Endothelial cell of umbilical vein (primary cell): Measurements from ENCODE around the gene ZDHHC11. TPM values are rescaled to one million over a fixed set of nuclear protein-coding genes. Genes with fewer than 3 reads are reported as not detected.
"Not testable (repeated sequence)": the region's sequence is repeated elsewhere in the genome, so short reads cannot be mapped to it uniquely, and the experiment has no call there.

Experiments
- BruUV-seq: library from RNA; stranded (reverse); fragments of 400-500 nt; replicated peaks from 2 replicates; lab custom pipeline; 2021; lab: Mats Ljungman, UMichigan
- CTCF ChIA-PET: fragments of 300-600, 350-600 bp; sonication (Branson Sonifier 250); formaldehyde crosslinking; loops from one replicate; lab custom pipeline; 2021; ENCODE audit warnings: antibody characterized with exemption, inconsistent platforms; lab: Charles Lee
- POLR2A ChIA-PET: fragments of 300-600, 350-600 bp; sonication (Branson Sonifier 250); formaldehyde crosslinking; loops from one replicate; lab custom pipeline; 2021; ENCODE audit warnings: antibody characterized with exemption, inconsistent platforms; lab: Charles Lee
- DNase-seq: peaks from one replicate; pipeline ENCODE4 v3.0.0-alpha.2; 2011; ENCODE audit warnings: low read depth, low spot score
- FAIRE-seq: peaks from 2 replicates; lab custom pipeline; 2011; peaks lifted over from hg19 to GRCh38; lab: Jason Lieb, UNC
- H2AFZ ChIP-seq: 2 replicates; pipeline ENCODE4 v1.6.0; 2012; ENCODE audit warnings: low read depth, low read length, control low read depth, inconsistent platforms
- H3K27ac ChIP-seq: 2 replicates; pipeline ENCODE4 v1.5.1; 2011; ENCODE audit warnings: low read depth, mild to moderate bottlenecking, control low read depth, low read length, moderate library complexity; ENCODE audit not compliant: insufficient read depth
- H3K27me3 ChIP-seq, 2 experiments: 2 replicates each; pipeline versions ENCODE4 v1.6.0 to v1.6.1; 2011; ENCODE audit warnings: low read length in 2 of 2, mixed read lengths in 1 of 2; ENCODE audit not compliant: control insufficient read depth in 2 of 2, insufficient read depth in 2 of 2
- H3K36me3 ChIP-seq, 2 experiments: 2 replicates in 1 of 2; 3 replicates in 1 of 2; pipeline ENCODE4 v1.5.1; 2011; ENCODE audit warnings: low read length in 2 of 2, mild to moderate bottlenecking in 1 of 2, moderate library complexity in 1 of 2; ENCODE audit not compliant: control insufficient read depth in 2 of 2, insufficient read depth in 2 of 2; ENCODE audit errors: extremely low read depth in 1 of 2
- H3K4me1 ChIP-seq: 3 replicates; pipeline ENCODE4 v1.5.1; 2011; ENCODE audit warnings: mild to moderate bottlenecking, low read length; ENCODE audit not compliant: control insufficient read depth, insufficient read depth; ENCODE audit errors: extremely low read depth
- H3K4me2 ChIP-seq: 2 replicates; pipeline ENCODE4 v1.6.1; 2011; ENCODE audit warnings: low read length, control low read depth, mixed read lengths; ENCODE audit not compliant: insufficient read depth
- H3K4me3 ChIP-seq, 3 experiments: fragments of 200-600 bp in 1 of 3; sonication (generic), shearing (Covaris generic) in 1 of 3; replicated peaks in 1 of 3; 2 replicates each; pipeline ENCODE4 v1.5.1; 2011 to 2016; ENCODE audit warnings: control low read depth in 3 of 3, low read length in 3 of 3, mild to moderate bottlenecking in 2 of 3, inconsistent platforms in 1 of 3, low read depth in 1 of 3, moderate library complexity in 1 of 3; ENCODE audit not compliant: insufficient read depth in 1 of 3
- H3K79me2 ChIP-seq: 2 replicates; pipeline ENCODE4 v1.6.0; 2012; ENCODE audit warnings: low read length, inconsistent platforms; ENCODE audit not compliant: control insufficient read depth, insufficient read depth
- H3K9ac ChIP-seq: replicated peaks from 2 replicates; pipeline ENCODE3; 2011; ENCODE audit warnings: low read length, control low read depth; ENCODE audit not compliant: insufficient read depth; ENCODE audit errors: extremely low read depth
- H3K9me1 ChIP-seq: replicated peaks from 3 replicates; pipeline ENCODE4 v1.6.0; 2011; ENCODE audit warnings: mild to moderate bottlenecking, low read length; ENCODE audit not compliant: control insufficient read depth, insufficient read depth; ENCODE audit errors: extremely low read depth
- H3K9me3 ChIP-seq: replicated peaks from 2 replicates; pipeline ENCODE4 v1.5.1; 2012; ENCODE audit warnings: low read length, inconsistent platforms; ENCODE audit not compliant: control insufficient read depth, insufficient read depth
- H4K20me1 ChIP-seq: replicated peaks from 2 replicates; pipeline ENCODE3; 2011; ENCODE audit warnings: mild to moderate bottlenecking, low read length; ENCODE audit not compliant: control insufficient read depth, insufficient read depth; ENCODE audit errors: extremely low read depth
- dilution Hi-C: fragments of 300-500 bp; cut with MboI; formaldehyde crosslinking; loops from one replicate; pipeline ENCODE4 v1.15.0; 2019; ENCODE audit warnings: low sequenced_read_pairs; ENCODE audit not compliant: extremely low pct_ligation_motif_present
- intact Hi-C: fragments of 100-400 bp; cut with micrococcal nuclease; formaldehyde crosslinking; loops from one replicate; pipeline ENCODE4 v1.10.0; 2022
- polyA plus RNA-seq, 4 experiments: library from polyadenylated mRNA; depleted of rRNA in 3 of 4; stranded (reverse) in 3 of 4; unstranded in 1 of 4; fragments of >200 nt; gene quantifications; 2 replicates each; pipeline versions ENCODE4 v1.2.1 to v1.2.3, GENCODE V29; 2011 to 2012; ENCODE audit warnings: missing spikeins in 1 of 4
- total RNA-seq: library from RNA; stranded (reverse); gene quantifications from 2 replicates; pipeline ENCODE4 v1.2.3, GENCODE V29; 2021

The ZDHHC11 gene
- total and polyA plus RNA-seq, 2 donors (not counting 3 experiments of a cell fraction or from before 2014, with no cell fraction given): 0.35 to 4.4 TPM

DNA sequence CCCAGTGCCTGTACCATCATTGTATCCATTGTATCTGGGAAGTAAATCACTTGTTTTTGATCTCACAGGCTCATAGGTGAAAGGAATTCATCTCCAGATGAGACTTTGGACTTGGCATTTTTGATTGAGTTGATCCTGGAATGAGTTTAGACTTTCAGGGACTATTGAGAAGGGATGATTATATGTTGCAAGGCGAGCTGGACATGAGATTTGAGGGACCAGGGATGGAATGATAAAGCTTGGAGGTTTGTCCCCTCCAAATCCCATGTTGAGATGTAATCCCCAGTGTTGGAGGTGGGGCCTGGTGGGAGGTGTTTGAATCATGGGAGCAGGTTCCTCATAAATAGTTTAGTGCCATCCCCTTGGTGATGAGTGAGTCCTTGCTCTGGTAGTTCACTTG lies 55.8 kb downstream of the ZDHHC11 start:
- H3K9me3 ChIP-seq, BruUV-seq, H3K27ac ChIP-seq, H3K4me1 ChIP-seq, DNase-seq, H3K27me3 ChIP-seq, H3K9me1 ChIP-seq, H4K20me1 ChIP-seq, POLR2A ChIA-PET, H3K4me2 ChIP-seq, H3K36me3 ChIP-seq, H2AFZ ChIP-seq, H3K79me2 ChIP-seq, CTCF ChIA-PET, H3K4me3 ChIP-seq, FAIRE-seq, dilution Hi-C loops, intact Hi-C loops, H3K9ac ChIP-seq: not testable (repeated sequence)

GRCh38 chr5:788703-789102 lies 62.1 kb downstream of the ZDHHC11 start:
- FAIRE-seq, POLR2A ChIA-PET, DNase-seq, H4K20me1 ChIP-seq, H3K4me1 ChIP-seq, H3K4me3 ChIP-seq, H2AFZ ChIP-seq, BruUV-seq, intact Hi-C loops, H3K4me2 ChIP-seq, CTCF ChIA-PET, H3K36me3 ChIP-seq, H3K9me1 ChIP-seq, H3K9me3 ChIP-seq, H3K79me2 ChIP-seq, H3K27me3 ChIP-seq, dilution Hi-C loops, H3K9ac ChIP-seq, H3K27ac ChIP-seq: not testable (repeated sequence)

GRCh38 chr5:787857-788233 lies 62.9 kb downstream of the ZDHHC11 start:
- H3K79me2 ChIP-seq, H3K27ac ChIP-seq, H3K36me3 ChIP-seq, H3K4me1 ChIP-seq, H3K9ac ChIP-seq, BruUV-seq, intact Hi-C loops, H3K9me3 ChIP-seq, H3K27me3 ChIP-seq, H3K9me1 ChIP-seq, DNase-seq, dilution Hi-C loops, H3K4me2 ChIP-seq, H3K4me3 ChIP-seq, H4K20me1 ChIP-seq, FAIRE-seq, H2AFZ ChIP-seq, POLR2A ChIA-PET, CTCF ChIA-PET: not testable (repeated sequence)

- H2AFZ ChIP-seq, dilution Hi-C loops, CTCF ChIA-PET, H3K27me3 ChIP-seq, POLR2A ChIA-PET, DNase-seq, intact Hi-C loops, H3K4me1 ChIP-seq, H3K4me2 ChIP-seq, FAIRE-seq, H3K79me2 ChIP-seq, H3K27ac ChIP-seq, H3K9ac ChIP-seq, BruUV-seq, H3K36me3 ChIP-seq, H3K4me3 ChIP-seq, H4K20me1 ChIP-seq, H3K9me1 ChIP-seq, H3K9me3 ChIP-seq: not testable (repeated sequence)
These were observed 63.4 kb downstream of the ZDHHC11 start for GRCh38 chr5:787224-787856.
